RWPE1 (cell line): ENCODE measurements around the gene AFF4.

Experiments
- CTCF ChIA-PET: fragments of 350-600 bp; sonication (Branson Sonifier 250); formaldehyde crosslinking; extraction: SDS; loops from one replicate; lab custom pipeline; 2021; lab: Yijun Ruan, JAX
- POLR2A ChIA-PET: fragments of 400-600 bp; formaldehyde crosslinking; extraction: SDS; loops from one replicate; lab custom pipeline; 2020; ENCODE audit warnings: antibody characterized with exemption; ENCODE audit not compliant: low non-redundant PET; lab: Yijun Ruan, JAX
- DNase-seq: peaks from one replicate; pipeline ENCODE4 v3.0.0; 2012; ENCODE audit warnings: low spot score
- H3K27ac ChIP-seq: fragments of 450-650 bp; 2 replicates; pipeline ENCODE4 v1.5.1; 2017
- TF ChIP-seq, protein P1 (sequence below): fragments of 450-650 bp; conservative IDR thresholded peaks from 2 replicates; pipeline ENCODE4 v1.5.1; 2017; ENCODE audit warnings: low read depth, mild to moderate bottlenecking

Gene AFF4

DNA sequence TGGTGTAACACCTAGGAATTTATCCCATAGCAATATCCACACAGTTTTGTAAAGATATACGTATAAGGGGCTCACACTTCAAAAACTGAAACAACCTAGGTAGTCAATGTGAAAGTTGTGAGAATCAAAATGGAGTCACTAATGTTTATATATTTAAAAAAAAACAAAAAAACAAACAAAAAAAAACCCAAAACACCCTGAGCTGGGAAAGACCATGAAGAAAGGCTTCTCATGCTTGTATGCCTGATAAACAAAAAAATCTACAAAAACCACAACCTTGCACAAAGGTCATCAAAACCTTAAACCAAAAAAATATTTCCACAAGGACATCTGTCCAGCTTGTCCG lies 35.4 kb downstream of the AFF4 start:
- TF ChIP-seq, protein P1, sequence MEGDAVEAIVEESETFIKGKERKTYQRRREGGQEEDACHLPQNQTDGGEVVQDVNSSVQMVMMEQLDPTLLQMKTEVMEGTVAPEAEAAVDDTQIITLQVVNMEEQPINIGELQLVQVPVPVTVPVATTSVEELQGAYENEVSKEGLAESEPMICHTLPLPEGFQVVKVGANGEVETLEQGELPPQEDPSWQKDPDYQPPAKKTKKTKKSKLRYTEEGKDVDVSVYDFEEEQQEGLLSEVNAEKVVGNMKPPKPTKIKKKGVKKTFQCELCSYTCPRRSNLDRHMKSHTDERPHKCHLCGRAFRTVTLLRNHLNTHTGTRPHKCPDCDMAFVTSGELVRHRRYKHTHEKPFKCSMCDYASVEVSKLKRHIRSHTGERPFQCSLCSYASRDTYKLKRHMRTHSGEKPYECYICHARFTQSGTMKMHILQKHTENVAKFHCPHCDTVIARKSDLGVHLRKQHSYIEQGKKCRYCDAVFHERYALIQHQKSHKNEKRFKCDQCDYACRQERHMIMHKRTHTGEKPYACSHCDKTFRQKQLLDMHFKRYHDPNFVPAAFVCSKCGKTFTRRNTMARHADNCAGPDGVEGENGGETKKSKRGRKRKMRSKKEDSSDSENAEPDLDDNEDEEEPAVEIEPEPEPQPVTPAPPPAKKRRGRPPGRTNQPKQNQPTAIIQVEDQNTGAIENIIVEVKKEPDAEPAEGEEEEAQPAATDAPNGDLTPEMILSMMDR: no peak
- no peak for DNase-seq
- ChIA-PET POLR2A (no interaction called here), CTCF (no interaction called here)
- no peak overlapping the region for H3K27ac ChIP-seq

DNA sequence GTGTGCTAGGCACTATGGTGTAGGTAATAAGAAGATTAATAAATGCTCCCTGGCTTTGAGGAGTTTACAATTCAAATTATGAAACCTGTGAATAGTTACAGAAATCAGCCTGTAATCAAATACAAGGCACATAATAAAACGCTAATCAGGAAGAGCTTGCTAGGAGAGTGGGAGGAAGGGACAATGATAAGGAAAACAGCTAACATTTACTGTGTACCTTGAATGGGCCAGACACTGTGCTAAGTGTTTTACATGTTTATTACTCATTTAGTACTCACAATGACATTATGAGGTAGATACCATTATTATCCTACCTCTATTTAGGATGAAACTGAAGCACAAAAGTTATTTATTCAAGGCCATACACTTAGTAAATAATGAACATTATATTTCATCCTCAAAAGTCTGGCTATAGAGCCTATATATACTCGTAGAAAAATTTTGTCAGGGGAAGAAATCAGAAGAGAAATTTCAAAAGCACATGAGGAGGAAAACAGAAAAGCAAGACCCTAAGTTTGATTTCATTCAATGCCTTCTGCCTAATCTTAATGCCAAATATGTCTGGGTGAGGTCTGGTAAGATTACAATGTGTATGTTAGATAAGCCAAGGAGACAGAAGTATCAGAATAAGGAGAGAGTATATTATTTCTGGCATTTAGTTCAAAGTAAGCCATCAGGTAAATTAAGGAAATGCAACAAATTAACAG lies 35.9 kb downstream of the AFF4 start:
- H3K27ac ChIP-seq: no peak overlapping the region
- TF ChIP-seq, protein P1: no peak
- ChIA-PET CTCF (no interaction called here), POLR2A (no interaction called here)
- DNase-seq: no peak

DNA sequence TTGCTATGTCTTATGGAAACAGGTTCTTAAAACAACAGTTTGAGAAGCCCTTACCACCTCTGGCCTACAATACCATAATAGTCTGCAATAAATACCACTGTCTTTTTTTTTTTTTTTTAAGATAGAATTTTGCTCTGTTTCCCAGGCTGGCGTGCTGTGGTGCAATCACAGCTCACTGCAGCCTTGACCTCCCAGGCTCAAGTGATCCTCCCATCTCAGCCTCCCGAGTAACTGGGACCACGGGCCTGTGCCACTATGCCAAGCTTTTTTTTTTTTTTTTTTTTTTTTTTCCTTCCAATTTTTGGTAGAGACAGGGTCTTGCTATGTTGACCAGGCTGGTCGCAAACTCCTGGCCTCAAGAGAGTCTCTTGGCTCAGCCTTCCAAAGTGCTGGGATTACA lies 37.0 kb downstream of the AFF4 start:
- no peak for DNase-seq
- CTCF ChIA-PET: interaction anchor here (0.6 kb wide), 2 partner anchors 28 to 45 kb away, joined by 3 to 4 read pairs; no protein-coding TSS in a partner anchor
- no peak overlapping the region for H3K27ac ChIP-seq
- POLR2A ChIA-PET: no interaction called here
- TF ChIP-seq, protein P1: no peak

GRCh38 chr5:132916086-132916485 lies 47.3 kb downstream of the AFF4 start:
- no peak overlapping the region for H3K27ac ChIP-seq
- POLR2A ChIA-PET: no interaction called here
- DNase-seq: no peak
- TF ChIP-seq, protein P1: no peak
- CTCF ChIA-PET: interaction anchor here (0.6 kb wide), 2 partner anchors 18 to 149 kb away, joined by 3 to 6 read pairs; no protein-coding TSS in a partner anchor

GRCh38 chr5:132915681-132916080 lies 47.8 kb downstream of the AFF4 start:
- no peak for DNase-seq
- TF ChIP-seq, protein P1: no peak
- 0 out of 2 replicates have a peak overlapping the region, but pooled peaks have one; percentile 2 for H3K27ac ChIP-seq
- ChIA-PET CTCF (interaction anchor here (0.6 kb wide), 1 partner anchor 17 kb away, joined by 3 read pairs; no protein-coding TSS in a partner anchor), POLR2A (no interaction called here)

GRCh38 chr5:132909702-132910101 lies 53.7 kb downstream of the AFF4 start:
- TF ChIP-seq, protein P1: no peak
- no peak overlapping the region for H3K27ac ChIP-seq
- POLR2A ChIA-PET: no interaction called here
- CTCF ChIA-PET: interaction anchor here (1.3 kb wide), 1 partner anchor 9 kb away, joined by 4 read pairs; no protein-coding TSS in a partner anchor
- no peak for DNase-seq
